DMS53 (cell line): ENCODE measurements around the gene CBFB.
"Not testable (repeated sequence)": the region's sequence is repeated elsewhere in the genome, so short reads cannot be mapped to it uniquely, and the experiment has no call there.

Experiments
- DNase-seq: peaks from one replicate; lab custom pipeline; 2025; lab: John Stamatoyannopoulos, UW

Gene CBFB

GRCh38 chr16:67098599-67098998, 69.7 kb downstream of the CBFB start:
- no peak for DNase-seq

GRCh38 chr16:67100569-67101310, 71.8 kb downstream of the CBFB start:
- peak; percentile 33 for DNase-seq

GRCh38 chr16:67101311-67102082, 72.5 kb downstream of the CBFB start:
- no peak for DNase-seq

GRCh38 chr16:67104061-67104460, 75.1 kb downstream of the CBFB start:
- DNase-seq, result peak; percentile 46

GRCh38 chr16:67104845-67105244, 75.9 kb downstream of the CBFB start:
- peak; percentile 8 for DNase-seq

GRCh38 chr16:67105246-67105645, 76.3 kb downstream of the CBFB start:
- no peak for DNase-seq

GRCh38 chr16:67105881-67106280, 76.9 kb downstream of the CBFB start:
- no peak for DNase-seq

- DNase-seq, result no peak
Observed at GRCh38 chr16:67108489-67108888, 79.5 kb downstream of the CBFB start.

GRCh38 chr16:67108931-67109406, 80.0 kb downstream of the CBFB start:
- no peak for DNase-seq

GRCh38 chr16:67109407-67110135, 80.6 kb downstream of the CBFB start, which contains the start of gene PHAF1:
TSS of gene PHAF1 (plus strand) at chr16:67109941. CDS start at chr16:67110176, 235 bp downstream.
- DNase-seq, result peak; percentile 92

- no peak for DNase-seq
Observed at GRCh38 chr16:67111951-67112444, 83.0 kb downstream of the CBFB start.

- DNase-seq, result peak; percentile 35
Observed at GRCh38 chr16:67112591-67113399, 83.8 kb downstream of the CBFB start.

- DNase-seq, result no peak
Observed at GRCh38 chr16:67114793-67115192, 85.8 kb downstream of the CBFB start.

GRCh38 chr16:67115639-67116038, 86.7 kb downstream of the CBFB start:
- DNase-seq, result no peak

- DNase-seq, result peak; percentile 27
Observed at GRCh38 chr16:67116388-67117311, 87.7 kb downstream of the CBFB start.

- DNase-seq, result no peak
Observed at GRCh38 chr16:67117716-67118115, 88.8 kb downstream of the CBFB start.

- peak; percentile 22 for DNase-seq
Observed at GRCh38 chr16:67120025-67120424, 91.1 kb downstream of the CBFB start.

GRCh38 chr16:67122799-67123198, 93.8 kb downstream of the CBFB start:
- DNase-seq, result not testable (repeated sequence)

- no peak for DNase-seq
Observed at GRCh38 chr16:67128417-67128816, 99.5 kb downstream of the CBFB start.

- DNase-seq, result no peak
Observed at GRCh38 chr16:67128887-67129286, 99.9 kb downstream of the CBFB start.
